Mesenchymal stem cell (in vitro differentiated cells and primary cell): ENCODE results near the gene MUC2. TPM values are rescaled to one million over a fixed set of nuclear protein-coding genes. Genes with fewer than 3 reads are reported as not detected.

Experiments
- DNase-seq: peaks from one replicate; pipeline ENCODE4 v3.0.0-alpha.2; 2013
- H2AFZ ChIP-seq: one replicate; pipeline ENCODE4 v1.6.1; 2013; ENCODE audit warnings: low read depth, mild to moderate bottlenecking, control low read depth, inconsistent platforms, low read length, moderate library complexity
- H2AK5ac ChIP-seq: 2 replicates; pipeline ENCODE4 v1.6.1; 2013; ENCODE audit warnings: low read length, moderate library complexity, mild to moderate bottlenecking, inconsistent platforms; ENCODE audit not compliant: severe bottlenecking
- H2BK120ac ChIP-seq: one replicate; pipeline ENCODE4 v1.6.1; 2013; ENCODE audit warnings: low read depth, mild to moderate bottlenecking, inconsistent platforms, low read length, moderate library complexity
- H2BK12ac ChIP-seq, 2 experiments: one replicate each; pipeline ENCODE4 v1.6.1; 2013; ENCODE audit warnings: inconsistent platforms in 2 of 2, low read length in 2 of 2, mild to moderate bottlenecking in 2 of 2, moderate library complexity in 2 of 2, control low read depth in 1 of 2
- H2BK15ac ChIP-seq: one replicate; pipeline ENCODE4 v1.6.1; 2013; ENCODE audit warnings: mild to moderate bottlenecking, low read depth, inconsistent platforms; ENCODE audit not compliant: poor library complexity, severe bottlenecking
- H2BK5ac ChIP-seq: 2 replicates; pipeline ENCODE4 v1.6.1; 2013; ENCODE audit warnings: low read depth, mild to moderate bottlenecking, low read length, control low read depth, inconsistent platforms; ENCODE audit not compliant: poor library complexity, severe bottlenecking
- H3K14ac ChIP-seq, 2 experiments: one replicate each; pipeline ENCODE4 v1.6.1; 2013; ENCODE audit warnings: inconsistent platforms in 2 of 2, low read length in 2 of 2, control low read depth in 1 of 2, mild to moderate bottlenecking in 1 of 2, moderate library complexity in 1 of 2
- H3K18ac ChIP-seq, 2 experiments: one replicate each; pipeline ENCODE4 v1.6.1; 2013; ENCODE audit warnings: inconsistent platforms in 2 of 2, low read length in 2 of 2, control low read depth in 1 of 2, low read depth in 1 of 2, mild to moderate bottlenecking in 1 of 2
- H3K23ac ChIP-seq, 2 experiments: one replicate each; pipeline ENCODE4 v1.6.1; 2013; ENCODE audit warnings: inconsistent platforms in 2 of 2, low read length in 2 of 2, mild to moderate bottlenecking in 2 of 2, moderate library complexity in 2 of 2, control low read depth in 1 of 2
- H3K27ac ChIP-seq: 2 replicates; pipeline ENCODE4 v1.5.1; 2013; ENCODE audit warnings: mild to moderate bottlenecking, moderate library complexity, low read length, control low read depth, inconsistent platforms; ENCODE audit not compliant: poor library complexity, severe bottlenecking
- H3K27me3 ChIP-seq, 2 experiments: 2 replicates each; pipeline versions ENCODE4 v1.6.1 to v1.7.0; 2013; ENCODE audit warnings: low read length in 2 of 2, mild to moderate bottlenecking in 2 of 2, moderate library complexity in 2 of 2, control low read depth in 1 of 2, inconsistent platforms in 1 of 2; ENCODE audit not compliant: control insufficient read depth in 1 of 2, insufficient read depth in 1 of 2
- H3K36me3 ChIP-seq, 2 experiments: 2 replicates each; pipeline versions ENCODE4 v1.6.1 to v1.7.0; 2013; ENCODE audit warnings: low read length in 2 of 2, control low read depth in 1 of 2, inconsistent platforms in 1 of 2, low read depth in 1 of 2, mild to moderate bottlenecking in 1 of 2; ENCODE audit not compliant: insufficient read depth in 2 of 2, control insufficient read depth in 1 of 2
- H3K4ac ChIP-seq, 2 experiments: one replicate each; pipeline ENCODE4 v1.6.1; 2013; ENCODE audit warnings: inconsistent platforms in 2 of 2, low read length in 2 of 2, mild to moderate bottlenecking in 2 of 2, moderate library complexity in 2 of 2, control low read depth in 1 of 2, low read depth in 1 of 2
- H3K4me1 ChIP-seq: 2 replicates; pipeline ENCODE4 v1.6.1; 2013; ENCODE audit warnings: low read depth, low read length, control low read depth; ENCODE audit not compliant: control insufficient read depth, insufficient read depth
- H3K4me2 ChIP-seq: 2 replicates; pipeline ENCODE4 v1.6.1; 2013; ENCODE audit warnings: low read length, mild to moderate bottlenecking, inconsistent platforms; ENCODE audit not compliant: poor library complexity, severe bottlenecking
- H3K4me3 ChIP-seq, 2 experiments: 2 replicates each; pipeline versions ENCODE4 v1.5.1 to v1.7.0; 2013; ENCODE audit warnings: low read length in 2 of 2, mild to moderate bottlenecking in 2 of 2, control low read depth in 1 of 2, low read depth in 1 of 2; ENCODE audit not compliant: insufficient read depth in 1 of 2
- H3K79me1 ChIP-seq: replicated peaks from 2 replicates; pipeline ENCODE4 v1.6.1; 2013; ENCODE audit warnings: mild to moderate bottlenecking, control low read depth, low read length, inconsistent platforms; ENCODE audit not compliant: poor library complexity, severe bottlenecking
- H3K9ac ChIP-seq: 2 replicates; pipeline ENCODE4 v1.7.0; 2013; ENCODE audit warnings: mild to moderate bottlenecking, low read length, moderate library complexity
- H3K9me3 ChIP-seq: 2 replicates; pipeline ENCODE4 v1.7.0; 2013; ENCODE audit warnings: mild to moderate bottlenecking, low read length; ENCODE audit not compliant: control insufficient read depth
- H4K8ac ChIP-seq: one replicate; pipeline ENCODE4 v1.6.1; 2013; ENCODE audit warnings: inconsistent platforms, mild to moderate bottlenecking, low read length, moderate library complexity
- H4K91ac ChIP-seq: one replicate; pipeline ENCODE4 v1.6.1; 2013; ENCODE audit warnings: mild to moderate bottlenecking, low read length, inconsistent platforms
- WGBS: methylation state at CpG from one replicate; pipeline ENCODE4 v1.1.7; 2013; ENCODE audit warnings: mixed read lengths; 5-methylcytosine and 5-hydroxymethylcytosine counted together
- polyA plus RNA-seq, 2 experiments: library from polyadenylated mRNA; stranded (reverse); fragments of 200-250 nt; gene quantifications; one replicate each; pipeline ENCODE4 v1.2.3, GENCODE V29; 2013

The MUC2 gene
- not detected for polyA plus RNA-seq (2013, experiment 1 of 2)
- not detected for polyA plus RNA-seq (2013, experiment 2 of 2)

GRCh38 chr11:1074244-1075221 lies at the start of gene MUC2:
MUC2 (plus strand) TSS chr11:1074874.
- Histone ChIP-seq H4K91ac (no peak within 1 kb of the TSS), H2AK5ac (no peak within 1 kb of the TSS), H3K4ac (no peak within 1 kb of the TSS), H3K4me2 (no peak within 1 kb of the TSS), H2BK15ac (no peak within 1 kb of the TSS), H3K36me3 (peaks cover 0 to 3% of the 10 kb centered on the region in 2 experiments), H3K23ac (no peak within 1 kb of the TSS), H3K9me3 (no peaks in the 10 kb centered on the region), H2AFZ (no peak within 1 kb of the TSS), H3K18ac (no peak within 1 kb of the TSS), H3K14ac (no peak within 1 kb of the TSS), H2BK5ac (no peak within 1 kb of the TSS), H3K79me1 (no peaks in the 10 kb centered on the region), H2BK120ac (no peak within 1 kb of the TSS), H3K4me1 (peaks cover 21% of the 10 kb centered on the region), H4K8ac (no peak within 1 kb of the TSS), H3K9ac (no peak within 1 kb of the TSS), H3K27me3 (peaks cover 0 to 20% of the 10 kb centered on the region in 2 experiments), H3K4me3 (no peak within 1 kb of the TSS), H2BK12ac (no peak within 1 kb of the TSS), H3K27ac (no peak within 1 kb of the TSS)
- DNase-seq: no peak
- 85% methylated on average over 32 of the region's 32 CpGs for WGBS

- Histone ChIP-seq H3K27ac (no peak overlapping the region), H3K4me3 (no peak overlapping the region), H3K79me1 (no peaks in the 10 kb centered on the region), H4K91ac (no peak overlapping the region), H3K9ac (no peak overlapping the region), H3K4me2 (no peak overlapping the region), H3K4me1 (peaks cover 13% of the 10 kb centered on the region), H2BK15ac (no peak overlapping the region), H2BK120ac (no peak overlapping the region), H3K36me3 (peaks cover 0 to 32% of the 10 kb centered on the region in 2 experiments), H3K23ac (no peak overlapping the region), H3K9me3 (no peaks in the 10 kb centered on the region), H2BK5ac (no peak overlapping the region), H3K14ac (no peak overlapping the region), H3K27me3 (peaks cover 0 to 16% of the 10 kb centered on the region in 2 experiments), H2AFZ (no peak overlapping the region), H3K18ac (no peak overlapping the region), H3K4ac (no peak overlapping the region), H2BK12ac (no peak overlapping the region), H4K8ac (no peak overlapping the region), H2AK5ac (no peak overlapping the region)
- WGBS: 91% methylated on average over 35 of the region's 35 CpGs
- no peak for DNase-seq
Measured at GRCh38 chr11:1025410-1026162, 49.1 kb upstream of the MUC2 start.

- no peak for DNase-seq
- H3K79me1 ChIP-seq: no peaks in the 10 kb centered on the region
- 93% methylated on average over 14 of the region's 14 CpGs for WGBS
- H2BK120ac ChIP-seq: no peak overlapping the region
- no peak overlapping the region for H3K4ac ChIP-seq
- H4K91ac ChIP-seq: no peak overlapping the region
- H3K9ac ChIP-seq: no peak overlapping the region
- H2AFZ ChIP-seq: no peak overlapping the region
- H2BK12ac ChIP-seq: no peak overlapping the region
- H3K4me3 ChIP-seq: no peak overlapping the region
- no peak overlapping the region for H2BK5ac ChIP-seq
- no peak overlapping the region for H3K18ac ChIP-seq
- no peaks in the 10 kb centered on the region for H3K9me3 ChIP-seq
- peaks cover 0 to 19% of the 10 kb centered on the region in 2 experiments for H3K27me3 ChIP-seq
- no peak overlapping the region for H3K4me2 ChIP-seq
- no peak overlapping the region for H3K27ac ChIP-seq
- no peak overlapping the region for H3K14ac ChIP-seq
- H3K4me1 ChIP-seq: peaks cover 13% of the 10 kb centered on the region
- H3K36me3 ChIP-seq: peaks cover 0 to 32% of the 10 kb centered on the region in 2 experiments
- H2BK15ac ChIP-seq: no peak overlapping the region
- H3K23ac ChIP-seq: no peak overlapping the region
- H4K8ac ChIP-seq: no peak overlapping the region
- no peak overlapping the region for H2AK5ac ChIP-seq
Measured at GRCh38 chr11:1026163-1026450, 48.6 kb upstream of the MUC2 start.
